CD8-positive, alpha-beta memory T cell (primary cell): ENCODE data around the gene HCN4. TPM values are rescaled to one million over a fixed set of nuclear protein-coding genes. Genes with fewer than 3 reads are reported as not detected.
A peak's percentile ranks its signal among the peaks of the same experiment; 100 is the strongest.

Experiments used
- CTCF ChIA-PET: fragments of 350-600 bp; sonication (Branson Sonifier 250); formaldehyde crosslinking; loops from one replicate; lab custom pipeline; 2021; ENCODE audit warnings: antibody characterized with exemption; lab: Charles Lee
- POLR2A ChIA-PET: fragments of 350-600 bp; sonication (Branson Sonifier 250); formaldehyde crosslinking; loops from one replicate; lab custom pipeline; 2021; ENCODE audit warnings: antibody characterized with exemption; lab: Charles Lee
- DNase-seq, 5 donors: peaks; one replicate each; pipeline versions ENCODE4 v3.0.0 to v3.0.0-alpha.2; 2020 to 2022; ENCODE audit warnings: mixed read lengths in 1 of 5
- H3K27ac ChIP-seq: one replicate; pipeline ENCODE4 v1.7.0; 2013; ENCODE audit warnings: low read depth, mild to moderate bottlenecking, low read length, moderate library complexity
- H3K27me3 ChIP-seq: 2 replicates; pipeline ENCODE4 v1.7.0; 2013; ENCODE audit warnings: low read length, mild to moderate bottlenecking; ENCODE audit not compliant: insufficient read depth, poor library complexity, severe bottlenecking
- H3K36me3 ChIP-seq: 2 replicates; pipeline ENCODE4 v1.7.0; 2013; ENCODE audit warnings: mild to moderate bottlenecking, low read length, moderate library complexity; ENCODE audit not compliant: insufficient read depth
- H3K4me1 ChIP-seq: 2 replicates; pipeline ENCODE4 v1.7.0; 2013; ENCODE audit warnings: mild to moderate bottlenecking, low read length, moderate library complexity; ENCODE audit not compliant: insufficient read depth
- H3K4me3 ChIP-seq: 2 replicates; pipeline ENCODE4 v1.7.0; 2013; ENCODE audit warnings: mild to moderate bottlenecking, low read length
- H3K9me3 ChIP-seq: 2 replicates; pipeline ENCODE4 v1.7.0; 2013; ENCODE audit warnings: mild to moderate bottlenecking, low read length
- H3K27ac Mint-ChIP-seq, 8 donors: one replicate each; pipeline ENCODE4 v1.8.0; 2020 to 2021; ENCODE audit warnings: mixed read lengths in 8 of 8, mild to moderate bottlenecking in 6 of 8, inconsistent platforms in 3 of 8, moderate library complexity in 3 of 8
- H3K27me3 Mint-ChIP-seq, 2 donors: one replicate each; pipeline ENCODE4 v1.8.0; 2020 to 2021; ENCODE audit warnings: mixed read lengths in 2 of 2, mild to moderate bottlenecking in 1 of 2, moderate library complexity in 1 of 2
- H3K36me3 Mint-ChIP-seq, 3 donors: one replicate each; pipeline ENCODE4 v1.8.0; 2020 to 2021; ENCODE audit warnings: mixed read lengths in 3 of 3, inconsistent platforms in 1 of 3, mild to moderate bottlenecking in 1 of 3
- H3K4me1 Mint-ChIP-seq, 3 donors: one replicate each; pipeline ENCODE4 v1.8.0; 2020 to 2021; ENCODE audit warnings: mixed read lengths in 3 of 3, inconsistent platforms in 1 of 3, mild to moderate bottlenecking in 1 of 3
- H3K4me3 Mint-ChIP-seq, 7 donors: one replicate each; pipeline ENCODE4 v1.8.0; 2020 to 2021; ENCODE audit warnings: mixed read lengths in 7 of 7, mild to moderate bottlenecking in 6 of 7, moderate library complexity in 4 of 7, inconsistent platforms in 2 of 7
- H3K9me3 Mint-ChIP-seq, 5 donors: one replicate each; pipeline ENCODE4 v1.8.0; 2020 to 2022; ENCODE audit warnings: mixed read lengths in 5 of 5, mild to moderate bottlenecking in 3 of 5, moderate library complexity in 2 of 5, inconsistent platforms in 1 of 5
- polyA plus RNA-seq: library from polyadenylated mRNA; unstranded; fragments of 300-500 nt; fragmentation: Illumina TruSeq; gene quantifications from one replicate; pipeline ENCODE4 v1.2.3, GENCODE V29; 2021
- total RNA-seq, 2 experiments: library from RNA; stranded (reverse); gene quantifications; one replicate each; pipeline ENCODE4 v1.2.3, GENCODE V29; 2021

The HCN4 gene
- total and polyA plus RNA-seq, 3 experiments from 2014 or later: 0.02 TPM; not detected in 1

DNA sequence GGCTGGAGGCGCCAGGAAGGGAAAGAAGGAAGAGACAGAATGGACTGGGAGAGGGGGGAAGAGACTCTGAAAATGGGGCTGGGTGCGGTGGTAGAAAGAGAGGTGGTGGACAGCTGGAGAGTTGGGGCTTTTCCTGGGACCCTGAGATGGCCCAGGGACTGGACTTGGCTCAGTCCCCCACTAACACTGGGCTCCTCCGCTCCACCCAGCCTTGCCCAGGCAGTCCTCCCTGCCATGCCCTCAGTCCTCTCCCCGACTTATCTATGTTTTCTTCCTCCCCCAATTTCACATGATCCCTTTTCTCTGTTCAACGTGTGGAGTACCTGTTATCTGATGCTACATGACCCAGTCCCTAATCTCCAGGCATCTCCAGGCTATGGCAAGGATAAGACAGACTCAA lies 6.3 kb upstream of the HCN4 start:
- Histone ChIP-seq H3K9me3 (no peaks in the 10 kb centered on the region), H3K27me3 (no peaks in the 10 kb centered on the region), H3K36me3 (no peaks in the 10 kb centered on the region), H3K27ac (no peak overlapping the region), H3K4me1 (no peaks in the 10 kb centered on the region), H3K4me3 (no peak overlapping the region)
- Mint-ChIP-seq H3K27me3 (peaks cover 19 to 30% of the 10 kb centered on the region in 2 donors), H3K27ac (no peak overlapping the region), H3K4me1 (no peaks in the 10 kb centered on the region), H3K4me3 (no peak overlapping the region), H3K36me3 (no peaks in the 10 kb centered on the region), H3K9me3 (peaks cover 0 to 3% (median 0%) of the 10 kb centered on the region in 5 donors)
- DNase-seq: no peak
- POLR2A ChIA-PET: no interaction called here
- CTCF ChIA-PET: no interaction called here

DNA sequence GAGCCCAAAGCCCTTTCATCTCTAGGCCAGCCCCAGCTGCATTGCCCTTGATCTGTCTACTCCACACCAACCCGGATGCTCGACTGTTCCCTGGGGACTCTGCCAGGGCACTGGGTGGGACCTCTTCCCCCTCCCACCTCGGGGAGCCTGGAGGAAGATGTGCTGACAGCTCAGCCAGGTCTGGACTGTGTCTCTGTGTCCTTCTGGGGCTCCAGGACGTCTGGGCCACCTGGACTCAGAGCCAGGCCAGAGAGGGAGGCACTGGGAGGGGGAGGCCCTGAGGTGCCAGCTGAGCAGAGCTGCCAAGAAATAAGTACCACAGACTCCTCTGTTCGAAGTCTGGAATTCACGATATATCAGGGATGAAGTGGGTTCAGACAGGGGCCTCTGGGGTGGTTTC lies 5.8 kb upstream of the HCN4 start:
- CTCF ChIA-PET: no interaction called here
- H3K4me1 ChIP-seq: no peaks in the 10 kb centered on the region
- no peaks in the 10 kb centered on the region for H3K9me3 ChIP-seq
- DNase-seq: no peak
- Mint-ChIP-seq H3K4me1 (no peaks in the 10 kb centered on the region), H3K4me3 (no peak overlapping the region), H3K36me3 (no peaks in the 10 kb centered on the region), H3K27me3 (peaks cover 20 to 30% of the 10 kb centered on the region in 2 donors), H3K27ac (no peak overlapping the region), H3K9me3 (peaks cover 0 to 3% (median 0%) of the 10 kb centered on the region in 5 donors)
- H3K27ac ChIP-seq: no peak overlapping the region
- POLR2A ChIA-PET: no interaction called here
- H3K27me3 ChIP-seq: no peaks in the 10 kb centered on the region
- no peaks in the 10 kb centered on the region for H3K36me3 ChIP-seq
- no peak overlapping the region for H3K4me3 ChIP-seq

DNA sequence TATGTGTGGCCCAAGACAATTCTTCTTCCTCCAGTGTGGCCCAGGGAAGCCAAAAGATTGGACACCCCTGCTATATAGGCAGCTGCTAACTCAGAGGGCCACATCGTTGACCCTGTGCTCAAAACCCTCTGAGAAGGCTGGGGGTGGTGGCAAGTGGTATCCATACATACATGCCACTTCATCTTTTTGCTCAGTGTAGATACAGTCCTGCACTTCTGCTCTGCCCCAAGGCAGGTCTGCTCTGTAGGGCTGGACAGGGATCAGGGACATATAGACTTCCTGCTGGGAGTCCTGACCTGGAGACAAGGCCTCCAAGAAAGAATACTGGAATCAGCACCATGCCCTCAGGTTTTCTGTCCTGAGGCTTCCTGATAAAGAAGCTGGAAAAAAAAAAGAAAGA lies 4.5 kb upstream of the HCN4 start:
- Mint-ChIP-seq H3K9me3 (peaks cover 0 to 3% (median 0%) of the 10 kb centered on the region in 5 donors), H3K27me3 (peaks cover 18 to 34% of the 10 kb centered on the region in 2 donors), H3K4me1 (no peaks in the 10 kb centered on the region), H3K36me3 (no peaks in the 10 kb centered on the region), H3K27ac (no peak overlapping the region), H3K4me3 (no peak overlapping the region)
- H3K27me3 ChIP-seq: no peaks in the 10 kb centered on the region
- POLR2A ChIA-PET: no interaction called here
- H3K4me1 ChIP-seq: no peaks in the 10 kb centered on the region
- H3K4me3 ChIP-seq: no peak overlapping the region
- CTCF ChIA-PET: no interaction called here
- DNase-seq: no peak
- no peaks in the 10 kb centered on the region for H3K36me3 ChIP-seq
- H3K27ac ChIP-seq: no peak overlapping the region
- no peaks in the 10 kb centered on the region for H3K9me3 ChIP-seq

DNA sequence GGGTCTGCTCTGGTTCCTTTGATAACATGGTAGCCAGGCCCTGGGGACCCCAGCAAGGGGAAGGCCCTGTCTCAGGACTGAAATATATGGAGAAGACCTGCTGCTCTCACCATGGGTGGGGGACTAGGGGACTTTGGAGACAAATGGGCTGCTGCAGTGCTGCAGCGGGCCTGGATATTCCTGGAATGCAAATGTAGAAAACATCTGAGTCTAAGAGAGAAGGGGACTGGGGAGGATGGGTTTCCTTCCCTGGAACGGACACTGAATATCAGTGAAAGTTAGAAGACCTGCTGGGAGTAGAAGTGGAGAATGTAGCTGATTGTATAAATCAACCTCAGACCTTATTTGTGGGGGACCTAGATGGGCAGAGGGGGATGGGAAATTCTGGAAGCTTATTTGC lies 3.1 kb upstream of the HCN4 start:
- Mint-ChIP-seq H3K9me3 (peaks cover 0 to 2% (median 0%) of the 10 kb centered on the region in 5 donors), H3K4me1 (peaks cover 0 to 4% (median 2%) of the 10 kb centered on the region in 3 donors), H3K4me3 (no peak overlapping the region), H3K27me3 (peaks cover 21 to 37% of the 10 kb centered on the region in 2 donors), H3K27ac (no peak overlapping the region), H3K36me3 (no peaks in the 10 kb centered on the region)
- no peaks in the 10 kb centered on the region for H3K4me1 ChIP-seq
- POLR2A ChIA-PET: no interaction called here
- H3K27me3 ChIP-seq: no peaks in the 10 kb centered on the region
- no peaks in the 10 kb centered on the region for H3K9me3 ChIP-seq
- CTCF ChIA-PET: no interaction called here
- H3K36me3 ChIP-seq: no peaks in the 10 kb centered on the region
- no peak overlapping the region for H3K27ac ChIP-seq
- no peak overlapping the region for H3K4me3 ChIP-seq
- DNase-seq: no peak

DNA sequence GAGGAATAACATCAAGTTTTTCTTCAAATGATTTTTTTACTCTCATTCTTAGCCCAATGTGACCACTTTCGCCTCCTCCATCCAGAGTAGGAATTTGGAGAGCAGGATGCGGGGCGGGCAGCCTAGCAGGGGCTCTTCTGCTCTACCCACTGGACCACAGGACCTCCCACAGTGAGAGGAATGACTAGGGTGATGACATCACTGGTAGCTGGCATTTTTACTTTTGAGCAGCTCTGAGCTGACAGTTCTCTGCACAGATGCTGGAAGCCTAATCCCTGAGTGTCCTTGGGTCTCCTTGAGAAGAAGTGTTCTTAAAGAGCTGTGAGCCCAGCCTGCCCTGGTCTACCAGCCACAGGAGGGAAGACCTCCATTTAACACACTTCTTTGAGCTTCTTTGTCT lies 1.4 kb upstream of the HCN4 start:
- no peaks in the 10 kb centered on the region for H3K9me3 ChIP-seq
- H3K27me3 ChIP-seq: peaks cover 4% of the 10 kb centered on the region
- H3K36me3 Mint-ChIP-seq: no peaks in the 10 kb centered on the region
- H3K9me3 Mint-ChIP-seq: no peaks in the 10 kb centered on the region
- H3K4me3 Mint-ChIP-seq: peak overlapping the region in 1 of 7 donors; percentile 13
- H3K4me1 Mint-ChIP-seq: peaks cover 0 to 4% (median 2%) of the 10 kb centered on the region in 3 donors
- no peaks in the 10 kb centered on the region for H3K4me1 ChIP-seq
- no peak overlapping the region for H3K27ac Mint-ChIP-seq
- no peak overlapping the region for H3K4me3 ChIP-seq
- no peak for DNase-seq
- H3K27me3 Mint-ChIP-seq: peaks cover 33 to 53% of the 10 kb centered on the region in 2 donors
- no peaks in the 10 kb centered on the region for H3K36me3 ChIP-seq
- CTCF ChIA-PET: no interaction called here
- no peak overlapping the region for H3K27ac ChIP-seq
- POLR2A ChIA-PET: no interaction called here

DNA sequence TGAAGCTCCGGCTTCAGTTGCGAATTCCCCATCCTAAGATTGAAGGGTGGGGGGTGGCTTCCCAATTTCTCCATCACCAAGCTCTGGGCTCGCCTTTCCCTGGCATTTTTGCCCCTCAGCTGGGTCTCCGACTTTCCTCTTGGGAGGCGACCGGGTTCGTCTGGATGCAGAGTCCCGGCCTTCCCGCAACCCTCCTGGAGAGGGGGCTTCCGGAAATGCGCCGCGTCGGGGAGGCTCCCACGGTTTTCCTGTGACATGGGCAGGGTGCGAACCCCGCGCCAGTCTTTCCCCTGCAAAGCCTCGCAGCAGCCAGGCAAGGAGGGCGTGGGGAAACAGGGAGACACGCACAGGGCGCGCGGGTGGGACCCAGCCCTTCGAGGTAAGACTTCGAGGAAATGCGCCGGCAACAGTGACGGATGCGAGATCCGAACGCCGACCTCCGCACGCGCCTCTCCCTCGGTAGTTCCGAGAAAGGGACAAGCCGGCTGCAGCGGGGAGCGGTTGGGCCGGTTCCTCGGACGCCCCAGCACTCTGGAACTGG lies 466 bp upstream of the HCN4 start:
- Histone ChIP-seq H3K4me3 (no peak overlapping the region), H3K27ac (no peak overlapping the region), H3K9me3 (no peaks in the 10 kb centered on the region), H3K4me1 (no peaks in the 10 kb centered on the region), H3K36me3 (no peaks in the 10 kb centered on the region), H3K27me3 (peaks cover 4% of the 10 kb centered on the region)
- CTCF ChIA-PET: no interaction called here
- Mint-ChIP-seq H3K9me3 (no peaks in the 10 kb centered on the region), H3K27me3 (peaks cover 34 to 63% of the 10 kb centered on the region in 2 donors), H3K36me3 (no peaks in the 10 kb centered on the region), H3K27ac (no peak overlapping the region), H3K4me3 (no peak overlapping the region), H3K4me1 (peaks cover 0 to 4% (median 2%) of the 10 kb centered on the region in 3 donors)
- no peak for DNase-seq
- POLR2A ChIA-PET: no interaction called here

DNA sequence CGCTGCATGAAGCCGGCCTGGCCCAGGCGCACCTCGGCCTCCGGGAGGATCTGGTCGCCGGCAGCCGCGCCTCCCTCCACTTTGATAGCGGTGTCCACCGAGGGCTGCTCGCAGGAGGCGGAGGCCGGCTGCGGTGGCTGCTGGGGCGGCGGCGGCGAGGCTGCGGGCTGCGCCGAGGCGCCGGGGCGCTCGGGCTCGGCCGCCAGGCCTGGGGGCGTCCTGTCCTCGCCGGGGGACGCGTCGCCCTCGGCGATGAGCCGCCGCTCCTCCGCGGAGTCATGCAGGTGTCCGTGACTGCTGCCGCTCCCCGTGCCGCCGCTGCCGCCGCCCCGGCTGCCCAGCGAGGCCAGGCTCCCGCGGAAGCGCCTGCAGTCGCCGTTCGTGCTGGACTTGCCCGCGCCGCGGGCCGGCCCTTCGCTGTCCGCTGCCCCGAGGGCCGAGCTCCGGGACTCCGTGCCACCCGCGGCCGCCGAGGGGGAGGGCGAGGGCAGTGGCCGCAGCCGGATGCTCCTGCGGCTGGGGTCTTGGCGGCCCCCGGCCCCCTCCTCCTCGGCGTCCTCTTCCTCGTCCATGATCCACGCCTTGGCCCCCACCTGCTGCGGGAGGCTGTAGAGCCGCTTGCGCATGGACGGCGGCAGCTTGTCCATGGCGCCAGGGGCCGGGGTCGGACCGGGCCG lies 996 bp downstream of the HCN4 start:
- no peak overlapping the region for H3K4me3 Mint-ChIP-seq
- no peaks in the 10 kb centered on the region for H3K9me3 ChIP-seq
- peaks cover 30 to 63% of the 10 kb centered on the region in 2 donors for H3K27me3 Mint-ChIP-seq
- ChIA-PET CTCF (no interaction called here), POLR2A (no interaction called here)
- no peaks in the 10 kb centered on the region for H3K36me3 Mint-ChIP-seq
- peaks cover 8% of the 10 kb centered on the region for H3K27me3 ChIP-seq
- H3K4me1 Mint-ChIP-seq: peaks cover 0 to 4% (median 2%) of the 10 kb centered on the region in 3 donors
- no peak overlapping the region for H3K4me3 ChIP-seq
- no peaks in the 10 kb centered on the region for H3K9me3 Mint-ChIP-seq
- no peak for DNase-seq
- H3K36me3 ChIP-seq: no peaks in the 10 kb centered on the region
- no peaks in the 10 kb centered on the region for H3K4me1 ChIP-seq
- no peak overlapping the region for H3K27ac ChIP-seq
- H3K27ac Mint-ChIP-seq: no peak overlapping the region

DNA sequence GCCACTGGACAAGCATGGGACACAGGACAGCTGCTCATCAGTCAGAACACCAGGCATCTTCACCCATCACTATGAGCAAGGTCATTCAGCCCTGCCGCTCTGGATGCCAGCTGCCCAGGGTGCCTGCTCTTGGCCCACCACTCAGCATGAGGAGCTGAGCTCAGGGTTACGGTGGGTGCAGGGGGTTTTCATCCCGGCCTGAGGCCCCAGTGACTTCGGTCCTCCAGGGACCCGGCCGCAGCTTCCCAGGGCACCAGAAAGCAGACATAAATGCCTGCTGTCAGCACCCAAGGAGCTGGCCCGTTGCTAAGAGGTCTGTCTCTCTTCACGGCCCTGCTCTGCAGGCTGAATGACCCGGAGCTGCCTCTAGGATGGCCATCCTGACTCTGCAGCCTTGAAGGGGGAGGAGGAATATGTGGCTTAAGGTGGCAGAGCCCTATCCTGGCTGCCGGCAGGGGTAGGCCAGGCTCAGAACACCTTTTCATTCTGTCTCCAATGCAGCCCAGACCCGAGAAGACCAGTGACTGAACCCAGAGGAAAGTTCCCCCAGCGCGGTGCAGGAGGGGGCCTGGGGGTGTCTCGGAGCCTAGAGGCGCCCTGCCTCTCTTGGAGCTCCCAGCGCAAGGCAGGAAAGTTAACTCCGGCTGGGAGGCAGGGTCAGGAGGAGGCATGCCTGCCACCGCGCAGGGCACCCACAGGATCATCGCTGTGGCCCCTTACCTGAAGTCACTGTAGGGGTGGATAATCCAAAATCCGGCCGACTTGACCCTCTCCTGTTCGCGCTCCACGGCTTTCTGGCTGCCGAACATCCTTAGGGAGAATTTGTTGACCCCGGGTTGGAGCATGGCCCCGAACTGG lies 1.8 kb downstream of the HCN4 start:
- ChIA-PET POLR2A (no interaction called here), CTCF (no interaction called here)

More for the DNA sequence above, 1.8 kb downstream of the HCN4 start:
- Histone ChIP-seq H3K4me1 (no peaks in the 10 kb centered on the region), H3K27ac (no peak overlapping the region), H3K4me3 (no peak overlapping the region), H3K36me3 (no peaks in the 10 kb centered on the region), H3K27me3 (peaks cover 8% of the 10 kb centered on the region), H3K9me3 (no peaks in the 10 kb centered on the region)
- peaks cover 0 to 4% (median 2%) of the 10 kb centered on the region in 3 donors for H3K4me1 Mint-ChIP-seq
- no peak overlapping the region for H3K4me3 Mint-ChIP-seq
- peaks cover 30 to 63% of the 10 kb centered on the region in 2 donors for H3K27me3 Mint-ChIP-seq
- DNase-seq: no peak
- H3K27ac Mint-ChIP-seq: no peak overlapping the region
- no peaks in the 10 kb centered on the region for H3K9me3 Mint-ChIP-seq
- H3K36me3 Mint-ChIP-seq: no peaks in the 10 kb centered on the region
